ENCODE results near the gene ANAPC7. TPM values are rescaled to one million over a fixed set of nuclear protein-coding genes. Genes with fewer than 3 reads are reported as not detected.

The ANAPC7 gene
- total and polyA plus RNA-seq, 2 of the 13 experiments (the other 11 are each of a cell fraction or from before 2014, with no cell fraction given): 40.0 to 69.1 TPM

GRCh38 chr12:110352401-110352800, 51.1 kb downstream of the ANAPC7 start (continued):
- no peak for TF ChIP-seq ZNF646 (CRISPR knock-in tag; IDR thresholded peaks at IDR 0.05)

DNA sequence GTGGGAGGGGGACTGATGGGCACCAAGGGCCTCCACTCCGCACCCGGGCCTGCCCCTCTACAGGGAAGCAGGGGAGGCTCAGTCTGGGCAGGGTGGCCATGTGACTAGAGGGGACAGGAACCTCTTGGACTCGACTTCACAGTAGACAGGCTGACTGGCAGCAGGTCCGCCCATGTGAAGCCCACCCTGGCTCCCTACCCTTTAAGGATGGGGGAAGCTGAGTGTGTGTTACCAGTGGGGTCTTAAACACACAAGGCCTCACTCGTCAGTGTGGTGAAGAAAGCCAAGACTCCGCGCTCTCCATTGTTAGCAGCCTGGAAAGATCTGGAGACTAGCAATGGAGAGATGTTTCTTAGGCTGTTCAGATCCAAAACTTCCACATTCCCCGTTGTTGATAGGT, 52.4 kb downstream of the ANAPC7 start:
- Histone ChIP-seq H3K9ac (ENCODE audit: insufficient read depth, low read depth, low read length) (no peak overlapping the region), H3K79me2 (ENCODE audit: insufficient read depth, low read length) (no peaks in the 10 kb centered on the region), H3K27me3 (ENCODE audit: control insufficient read depth in 1 of 2, insufficient read depth in 2 of 2, low read length in 2 of 2) (no peaks in the 10 kb centered on the region), H3K4me2 (ENCODE audit: low read depth, low read length) (no peak overlapping the region), H3K36me3 (replicated peaks in 1 of 2; ENCODE audit: control insufficient read depth in 1 of 2, insufficient read depth in 2 of 2, low read length in 2 of 2) (peaks cover 8 to 40% of the 10 kb centered on the region in 2 experiments), H2AFZ (ENCODE audit: low read length) (no peak overlapping the region), H3K4me1 (ENCODE audit: insufficient read depth, low read length) (no peaks in the 10 kb centered on the region), H3K27ac (ENCODE audit: extremely low read length, insufficient read depth, low read length) (no peak overlapping the region), H4K20me1 (ENCODE audit: insufficient read depth, low read length) (no peaks in the 10 kb centered on the region), H3K9me3 (ENCODE audit: low read length) (no peaks in the 10 kb centered on the region), H3K4me3 (replicated peaks in 1 of 3; ENCODE audit: insufficient read depth in 1 of 3, low read depth in 2 of 3, low read length in 3 of 3) (no peak overlapping the region)
- no TSS peak for BruUV-seq (replicated peaks)
- TF ChIP-seq POLR2AphosphoS5 (IDR thresholded peaks at IDR 0.05; ENCODE audit: low read depth, low read length) (0 out of 2 replicates have a peak, but pooled peaks have one; percentile 15), ZNF503 (CRISPR knock-in tag; IDR thresholded peaks at IDR 0.05) (no peak), POLR2G (IDR thresholded peaks at IDR 0.05; ENCODE audit: low read depth, low read length) (peak; percentile 42; the same call in 1 of the 2 replicates), RBM22 (optimal IDR thresholded peaks at IDR 0.05; ENCODE audit: low read length) (peak; percentile 96), ZNF7 (CRISPR knock-in tag; IDR thresholded peaks at IDR 0.05) (no peak)
- CTCF ChIA-PET (ENCODE audit: low intra/inter-chr PET ratio, low total read pairs): no interaction called here
- POLR2A ChIA-PET: no interaction called here
- FAIRE-seq: no peak
- no peak for ATAC-seq
- WGBS (ENCODE audit: low lambda C conversion rate): 95% methylated on average over 8 of the region's 8 CpGs
- DNase-seq (ENCODE audit: low spot score): no peak
- in situ Hi-C loops (cut with HindIII; ENCODE audit: extremely low pct_ligation_motif_present, low pct_unique_long_range_greater_than_20kb): no loop called here
- intact Hi-C loops (cut with micrococcal nuclease; ENCODE audit: unreplicated experiment): no loop called here

Data from HepG2 (cell line).